Coronary artery (tissue), 2 donors: ENCODE measurements around the gene RIOX2.

Experiments
- DNase-seq: peaks from one replicate; pipeline ENCODE4 v3.0.0-alpha.2; 2017; ENCODE audit warnings: low spot score
- H3K27ac ChIP-seq, 2 donors: fragments of 200-600 bp; sonication (generic); one replicate each; pipeline ENCODE4 v1.5.1; 2016 to 2019
- H3K4me3 ChIP-seq: fragments of 200-600 bp; sonication (generic); 2 replicates; pipeline ENCODE4 v1.5.1; 2016; ENCODE audit warnings: mild to moderate bottlenecking, moderate library complexity
- TF ChIP-seq, protein P1 (sequence below): fragments of 200-600 bp; sonication (generic); IDR thresholded peaks from one replicate; pipeline ENCODE4 v1.5.1; 2019; ENCODE audit warnings: antibody characterized with exemption

Gene RIOX2

GRCh38 chr3:97988784-97989568, 16.7 kb upstream of the RIOX2 start:
- no peak for DNase-seq
- TF ChIP-seq, protein P1, sequence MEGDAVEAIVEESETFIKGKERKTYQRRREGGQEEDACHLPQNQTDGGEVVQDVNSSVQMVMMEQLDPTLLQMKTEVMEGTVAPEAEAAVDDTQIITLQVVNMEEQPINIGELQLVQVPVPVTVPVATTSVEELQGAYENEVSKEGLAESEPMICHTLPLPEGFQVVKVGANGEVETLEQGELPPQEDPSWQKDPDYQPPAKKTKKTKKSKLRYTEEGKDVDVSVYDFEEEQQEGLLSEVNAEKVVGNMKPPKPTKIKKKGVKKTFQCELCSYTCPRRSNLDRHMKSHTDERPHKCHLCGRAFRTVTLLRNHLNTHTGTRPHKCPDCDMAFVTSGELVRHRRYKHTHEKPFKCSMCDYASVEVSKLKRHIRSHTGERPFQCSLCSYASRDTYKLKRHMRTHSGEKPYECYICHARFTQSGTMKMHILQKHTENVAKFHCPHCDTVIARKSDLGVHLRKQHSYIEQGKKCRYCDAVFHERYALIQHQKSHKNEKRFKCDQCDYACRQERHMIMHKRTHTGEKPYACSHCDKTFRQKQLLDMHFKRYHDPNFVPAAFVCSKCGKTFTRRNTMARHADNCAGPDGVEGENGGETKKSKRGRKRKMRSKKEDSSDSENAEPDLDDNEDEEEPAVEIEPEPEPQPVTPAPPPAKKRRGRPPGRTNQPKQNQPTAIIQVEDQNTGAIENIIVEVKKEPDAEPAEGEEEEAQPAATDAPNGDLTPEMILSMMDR: no peak
- Histone ChIP-seq H3K27ac (no peak overlapping the region), H3K4me3 (no peak overlapping the region)

DNA sequence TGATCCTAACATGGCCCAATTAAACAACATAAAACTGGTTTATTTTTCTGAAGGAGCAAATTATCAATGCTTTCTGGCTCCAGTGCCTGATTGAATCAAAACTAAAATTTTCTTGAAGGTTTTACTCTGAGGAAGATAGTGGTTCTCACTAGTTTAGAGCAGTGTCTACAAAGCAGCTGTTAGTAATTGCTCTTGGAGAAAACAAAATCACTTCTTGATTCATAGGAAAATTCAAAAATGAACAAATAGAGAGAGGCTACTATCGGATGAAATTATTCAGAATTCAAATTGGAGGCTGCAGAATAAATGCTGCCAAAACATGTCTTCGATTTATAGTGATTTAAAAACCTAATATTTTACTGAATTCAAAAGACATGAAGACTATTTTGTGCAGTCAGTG, 15.1 kb upstream of the RIOX2 start:
- no peak for DNase-seq
- TF ChIP-seq, protein P1: no peak
- Histone ChIP-seq H3K4me3 (no peak overlapping the region), H3K27ac (no peak overlapping the region)

DNA sequence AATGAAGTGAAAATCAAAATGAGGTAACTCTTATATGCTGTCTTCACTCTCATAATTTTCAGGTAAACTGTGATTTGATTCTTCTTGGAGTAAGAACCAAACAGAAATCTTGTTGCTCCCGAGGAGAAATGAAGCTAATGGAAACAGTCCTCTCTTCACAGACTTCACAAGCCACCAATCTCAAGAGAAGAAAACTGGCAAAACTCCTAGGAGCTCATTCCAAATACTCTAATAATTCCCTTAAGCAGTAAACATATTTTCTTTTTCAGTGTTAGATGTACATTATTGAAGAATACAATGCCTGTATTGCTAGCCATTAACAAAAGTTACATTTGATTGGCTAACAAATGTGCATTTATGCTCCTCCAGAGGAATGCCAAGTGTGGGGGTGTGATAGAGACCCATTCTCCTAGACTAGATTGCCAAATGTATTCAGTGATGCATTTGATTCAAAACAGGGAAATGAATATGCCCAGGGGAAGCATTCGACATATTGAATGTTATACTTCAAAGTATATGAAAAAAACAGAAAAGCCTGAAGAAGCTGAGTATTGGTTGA, 11.8 kb upstream of the RIOX2 start:
- Histone ChIP-seq H3K27ac (no peak overlapping the region), H3K4me3 (no peak overlapping the region)
- DNase-seq: no peak
- TF ChIP-seq, protein P1: no peak

DNA sequence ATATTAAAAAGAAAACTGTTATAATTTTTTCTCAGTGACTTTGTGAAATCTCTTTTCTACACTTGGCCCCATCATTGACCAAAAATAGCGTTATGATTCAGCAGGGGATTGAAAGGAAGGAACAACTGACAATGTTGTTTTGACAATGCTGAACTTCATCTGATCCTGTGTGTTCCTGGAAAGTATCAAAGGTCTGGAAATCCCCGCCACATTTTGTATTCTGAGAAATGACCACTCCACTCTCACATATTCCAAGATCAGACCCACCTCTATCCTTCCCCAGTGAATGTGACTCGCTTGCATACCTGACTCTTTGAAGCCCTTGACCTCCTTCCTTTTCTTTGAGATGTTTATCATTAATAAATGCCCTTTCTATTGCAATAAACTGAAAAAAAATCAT, 9.7 kb upstream of the RIOX2 start:
- Histone ChIP-seq H3K4me3 (no peak overlapping the region), H3K27ac (no peak overlapping the region)
- TF ChIP-seq, protein P1: no peak
- DNase-seq: no peak

- no peak for DNase-seq
- TF ChIP-seq, protein P1: no peak
- Histone ChIP-seq H3K27ac (no peak overlapping the region), H3K4me3 (no peak overlapping the region)
These were observed 7.4 kb upstream of the RIOX2 start for GRCh38 chr3:97979610-97980009.

DNA sequence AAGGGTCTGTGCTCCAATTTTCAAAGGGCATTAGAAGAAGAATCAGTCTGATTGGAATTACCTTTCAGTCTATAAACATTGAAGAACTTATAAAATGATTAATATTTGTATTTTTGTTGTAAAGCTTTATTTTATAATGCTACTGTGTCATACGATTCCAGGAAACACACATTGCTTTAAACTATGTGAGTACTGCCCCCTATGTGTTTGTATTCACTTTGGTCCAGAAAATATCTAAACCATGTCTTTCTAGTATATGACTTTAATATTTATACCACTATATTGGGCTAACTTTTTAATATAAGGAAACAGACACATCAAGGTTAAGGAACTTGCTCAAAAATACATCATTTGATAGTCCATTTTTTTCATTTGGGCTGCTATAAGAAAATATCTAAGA, 3.2 kb upstream of the RIOX2 start:
- TF ChIP-seq, protein P1: no peak
- H3K27ac ChIP-seq: no peak overlapping the region
- DNase-seq: no peak
- no peak overlapping the region for H3K4me3 ChIP-seq

- Histone ChIP-seq H3K4me3 (no peak overlapping the region), H3K27ac (no peak overlapping the region)
- no peak for DNase-seq
- TF ChIP-seq, protein P1: no peak
These were observed 2.8 kb upstream of the RIOX2 start for GRCh38 chr3:97974996-97975395.
